Spleen (tissue), 11 donors: ENCODE results near the gene NPTN. TPM values are rescaled to one million over a fixed set of nuclear protein-coding genes. Genes with fewer than 3 reads are reported as not detected.

ENCODE experiments used
- DNase-seq: peaks from one replicate; pipeline ENCODE4 v3.0.0-alpha.2; 2020
- H3K27ac ChIP-seq, 8 donors: fragments of 200-600 bp; sonication (generic) in 7 of 8; 1 replicate in 4 of 8; 2 replicates in 4 of 8; pipeline versions ENCODE4 v1.5.0 to v1.8.0; 2016 to 2021; ENCODE audit warnings: inconsistent platforms in 4 of 8, mild to moderate bottlenecking in 4 of 8, moderate library complexity in 1 of 8
- H3K27me3 ChIP-seq, 7 donors: fragments of 200-600 bp; sonication (generic) in 6 of 7; replicated peaks in 1 of 7; 1 replicate in 4 of 7; 2 replicates in 3 of 7; pipeline versions ENCODE4 v1.5.0 to v1.8.0; 2016 to 2021; ENCODE audit warnings: inconsistent platforms in 3 of 7, mild to moderate bottlenecking in 1 of 7
- H3K36me3 ChIP-seq, 6 donors: fragments of 200-600 bp; sonication (generic) in 5 of 6; 1 replicate in 4 of 6; 2 replicates in 2 of 6; pipeline versions ENCODE4 v1.5.0 to v1.8.0; 2016 to 2021; ENCODE audit warnings: inconsistent platforms in 2 of 6
- H3K4me1 ChIP-seq, 6 donors: fragments of 200-600 bp; sonication (generic) in 5 of 6; 1 replicate in 3 of 6; 2 replicates in 3 of 6; pipeline versions ENCODE4 v1.5.0 to v1.8.0; 2016 to 2021; ENCODE audit warnings: inconsistent platforms in 3 of 6
- H3K4me3 ChIP-seq, 8 donors: fragments of 200-600 bp; sonication (generic) in 7 of 8; 1 replicate in 4 of 8; 2 replicates in 4 of 8; pipeline versions ENCODE4 v1.5.0 to v1.8.0; 2016 to 2021; ENCODE audit warnings: inconsistent platforms in 4 of 8, mild to moderate bottlenecking in 4 of 8, moderate library complexity in 2 of 8
- H3K9me3 ChIP-seq, 8 donors: fragments of 200-600 bp; sonication (generic) in 7 of 8; 1 replicate in 4 of 8; 2 replicates in 4 of 8; pipeline versions ENCODE4 v1.5.0 to v1.8.0; 2016 to 2021; ENCODE audit warnings: inconsistent platforms in 4 of 8
- CTCF ChIP-seq, 11 experiments: fragments of 200-600 bp in 7 of 11; fragments of 450-650 bp in 4 of 11; sonication (generic) in 4 of 11; IDR thresholded peaks in 8 of 11; conservative IDR thresholded peaks in 3 of 11; 1 replicate in 7 of 11; 2 replicates in 4 of 11; pipeline versions ENCODE4 v1.4.0 to v1.8.0; 2016 to 2021; ENCODE audit warnings: antibody characterized with exemption in 11 of 11, inconsistent platforms in 4 of 11, mild to moderate bottlenecking in 1 of 11
- POLR2A ChIP-seq, 3 donors: fragments of 450-650 bp; IDR thresholded peaks; one replicate each; pipeline ENCODE4 v1.5.1; 2017; ENCODE audit warnings: antibody characterized with exemption in 3 of 3, mild to moderate bottlenecking in 1 of 3
- POLR2AphosphoS5 ChIP-seq, 3 donors: sonication (generic); formaldehyde crosslinking; IDR thresholded peaks; one replicate each; pipeline ENCODE4 v1.5.1; 2017; ENCODE audit warnings: antibody characterized with exemption in 3 of 3
- WGBS, 5 donors: extraction: QIAGEN DNeasy Blood & Tissue Kit in 3 of 5; methylation state at CpG; one replicate each; pipeline versions ENCODE4 v1.1.5 to v1.1.7; 2013 to 2018; 5-methylcytosine and 5-hydroxymethylcytosine counted together
- intact Hi-C: fragments of 100-400 bp; cut with DNase I; formaldehyde crosslinking; loops from one replicate; pipeline ENCODE4 v1.15.0; 2023; ENCODE audit warnings: low total_unique reads
- polyA plus RNA-seq, 3 donors: library from polyadenylated mRNA; stranded (reverse); fragments of 200-250 nt; gene quantifications; one replicate each; pipeline ENCODE4 v1.2.1, GENCODE V29; 2013
- total RNA-seq, 7 donors: library from RNA; depleted of rRNA in 3 of 7; stranded (reverse); fragments of >200 nt in 3 of 7; fragmentation: NEBNext Ultra II Directional in 4 of 7; extraction: Animal tissue kit (Norgen Biotek cat#: 25700) in 4 of 7; gene quantifications; one replicate each; pipeline versions ENCODE4 v1.1.0 to v1.2.1, GENCODE V29; 2016 to 2021
- donor health status: healthy with polysubstance abuse.
- donor health status: DM: no; HTN: no; CAD: no; lungs with moderate emphysema.
- donor health status: DM: no; HTN: no; CAD: no.
- donor health status: Bipolar disorder and iron deficiency.
- donor health status: healthy.
- donor health status: DM: no; HTN: no; CAD: no.
- donor health status: DM: yes; HTN: yes; CAD: no.

The NPTN gene
- total and polyA plus RNA-seq, 10 donors = 18.9 to 130 (median 99.4) TPM

GRCh38 chr15:73572296-73572695 lies 60.9 kb downstream of the NPTN start:
- Histone ChIP-seq H3K27ac (no peak overlapping the region), H3K36me3 (peaks cover 0 to 99% (median 72%) of the 10 kb centered on the region in 6 donors), H3K4me1 (peaks cover 0 to 23% (median 5%) of the 10 kb centered on the region in 6 donors), H3K9me3 (no peaks in the 10 kb centered on the region), H3K4me3 (no peak overlapping the region), H3K27me3 (no peaks in the 10 kb centered on the region)
- intact Hi-C loops = no loop called here
- 69 to 92% (median 84%) methylated on average over 5 of the region's 5 CpGs for WGBS, 5 donors
- TF ChIP-seq CTCF (IDR thresholded peaks at IDR 0.05 in 8 of 11, conservative IDR thresholded peaks at IDR 0.05 in 3 of 11) (no peak), POLR2A (IDR thresholded peaks at IDR 0.05) (no peak)
- DNase-seq = no peak

GRCh38 chr15:73571346-73571745 lies 61.8 kb downstream of the NPTN start:
- Histone ChIP-seq H3K36me3 (peaks cover 0 to 100% (median 75%) of the 10 kb centered on the region in 6 donors), H3K27me3 (no peaks in the 10 kb centered on the region), H3K27ac (peak overlapping the region in 1 of 8 donors; percentile 3), H3K4me3 (no peak overlapping the region), H3K9me3 (no peaks in the 10 kb centered on the region), H3K4me1 (peaks cover 0 to 23% (median 5%) of the 10 kb centered on the region in 6 donors)
- DNase-seq = no peak
- TF ChIP-seq CTCF (IDR thresholded peaks at IDR 0.05 in 8 of 11, conservative IDR thresholded peaks at IDR 0.05 in 3 of 11) = no peak
- TF ChIP-seq POLR2A (IDR thresholded peaks at IDR 0.05) = no peak
- TF ChIP-seq POLR2AphosphoS5 (IDR thresholded peaks at IDR 0.05) = no peak
- intact Hi-C loops = no loop called here
- WGBS, 5 donors = 78 to 92% (median 80%) methylated on average over 5 of the region's 5 CpGs

- intact Hi-C loops = no loop called here
- Histone ChIP-seq H3K27me3 (no peaks in the 10 kb centered on the region), H3K4me3 (no peak overlapping the region), H3K27ac (peak overlapping the region in 1 of 8 donors; percentile 3), H3K4me1 (peaks cover 0 to 30% (median 5%) of the 10 kb centered on the region in 6 donors), H3K9me3 (no peaks in the 10 kb centered on the region), H3K36me3 (peaks cover 0 to 100% (median 72%) of the 10 kb centered on the region in 6 donors)
- WGBS, 5 donors = 65 to 83% (median 70%) methylated on average over 5 to 7 of the region's 7 CpGs
- TF ChIP-seq CTCF (IDR thresholded peaks at IDR 0.05 in 8 of 11, conservative IDR thresholded peaks at IDR 0.05 in 3 of 11) = no peak
- TF ChIP-seq POLR2A (IDR thresholded peaks at IDR 0.05) = no peak
- no peak for TF ChIP-seq POLR2AphosphoS5 (IDR thresholded peaks at IDR 0.05)
- DNase-seq = no peak
These were observed 62.7 kb downstream of the NPTN start for GRCh38 chr15:73570355-73571032.

DNA sequence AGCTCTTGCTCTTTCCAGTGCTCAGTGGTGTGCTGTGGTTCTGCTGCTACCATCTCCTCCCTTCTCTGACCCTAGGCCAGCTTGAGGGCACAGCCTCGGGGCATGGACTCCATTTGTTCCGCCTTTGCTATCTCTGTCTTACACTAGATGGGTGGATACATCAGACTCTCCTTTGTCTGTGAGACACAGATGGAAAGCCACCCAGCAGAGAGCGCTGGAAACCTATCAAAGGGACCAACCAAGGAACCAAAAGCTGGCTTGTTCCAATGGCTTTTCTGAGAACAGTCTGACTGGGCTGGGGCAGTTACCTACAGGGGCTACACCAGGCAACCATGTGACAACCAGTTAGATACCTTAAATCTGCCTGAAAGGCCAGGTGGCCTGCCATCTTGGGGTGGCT lies 63.8 kb downstream of the NPTN start:
- Histone ChIP-seq H3K27ac (no peak overlapping the region), H3K4me1 (peaks cover 0 to 38% (median 6%) of the 10 kb centered on the region in 6 donors), H3K9me3 (no peaks in the 10 kb centered on the region), H3K27me3 (no peaks in the 10 kb centered on the region), H3K36me3 (peaks cover 0 to 100% (median 76%) of the 10 kb centered on the region in 6 donors), H3K4me3 (no peak overlapping the region)
- intact Hi-C loops = no loop called here
- 92 to 97% (median 93%) methylated on average over 3 of the region's 3 CpGs for WGBS, 5 donors
- no peak for DNase-seq
- no peak for TF ChIP-seq POLR2AphosphoS5 (IDR thresholded peaks at IDR 0.05)
- no peak for TF ChIP-seq CTCF (IDR thresholded peaks at IDR 0.05 in 8 of 11, conservative IDR thresholded peaks at IDR 0.05 in 3 of 11)
- no peak for TF ChIP-seq POLR2A (IDR thresholded peaks at IDR 0.05)
